Stimulated activated CD8-positive, alpha-beta memory T cell treated with anti-CD3 and anti-CD28 coated beads, Interleukin-2, amount 100 ng/mL, for 48 hours (primary cell): ENCODE data around the gene CDH9.

Source experiments
- DNase-seq, 2 donors: peaks; one replicate each; pipeline ENCODE4 v3.0.0-alpha.2; 2020; ENCODE audit warnings: low read depth in 2 of 2

CDH9 gene

DNA sequence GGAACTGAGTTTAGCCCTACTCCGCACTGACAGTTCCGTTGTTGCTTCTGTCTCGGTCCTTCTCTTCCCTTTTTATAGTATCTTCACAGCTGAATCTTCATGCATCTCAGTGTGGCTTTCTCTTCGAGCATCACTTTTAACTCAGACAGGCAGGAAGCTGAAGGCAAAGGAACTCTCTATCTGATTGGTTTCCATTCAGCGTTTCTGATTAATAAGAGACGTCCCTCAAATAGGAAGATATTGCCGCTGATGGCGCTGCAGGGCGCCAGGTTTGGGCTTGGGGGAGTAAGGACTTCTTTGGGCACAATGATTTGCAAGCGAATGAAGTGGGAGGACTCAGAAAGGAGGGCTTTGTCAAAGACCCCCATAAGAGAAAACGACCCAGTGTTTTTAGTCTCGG, at the start of gene CDH9:
Gene CDH9 (minus strand): TSS at position 111 of the 400 bp plus-strand sequence. CDS start 50,253 bp downstream, outside the sequence.
- DNase-seq, result no peak

GRCh38 chr5:27087747-27088146, 49.4 kb upstream of the CDH9 start:
- no peak for DNase-seq

DNA sequence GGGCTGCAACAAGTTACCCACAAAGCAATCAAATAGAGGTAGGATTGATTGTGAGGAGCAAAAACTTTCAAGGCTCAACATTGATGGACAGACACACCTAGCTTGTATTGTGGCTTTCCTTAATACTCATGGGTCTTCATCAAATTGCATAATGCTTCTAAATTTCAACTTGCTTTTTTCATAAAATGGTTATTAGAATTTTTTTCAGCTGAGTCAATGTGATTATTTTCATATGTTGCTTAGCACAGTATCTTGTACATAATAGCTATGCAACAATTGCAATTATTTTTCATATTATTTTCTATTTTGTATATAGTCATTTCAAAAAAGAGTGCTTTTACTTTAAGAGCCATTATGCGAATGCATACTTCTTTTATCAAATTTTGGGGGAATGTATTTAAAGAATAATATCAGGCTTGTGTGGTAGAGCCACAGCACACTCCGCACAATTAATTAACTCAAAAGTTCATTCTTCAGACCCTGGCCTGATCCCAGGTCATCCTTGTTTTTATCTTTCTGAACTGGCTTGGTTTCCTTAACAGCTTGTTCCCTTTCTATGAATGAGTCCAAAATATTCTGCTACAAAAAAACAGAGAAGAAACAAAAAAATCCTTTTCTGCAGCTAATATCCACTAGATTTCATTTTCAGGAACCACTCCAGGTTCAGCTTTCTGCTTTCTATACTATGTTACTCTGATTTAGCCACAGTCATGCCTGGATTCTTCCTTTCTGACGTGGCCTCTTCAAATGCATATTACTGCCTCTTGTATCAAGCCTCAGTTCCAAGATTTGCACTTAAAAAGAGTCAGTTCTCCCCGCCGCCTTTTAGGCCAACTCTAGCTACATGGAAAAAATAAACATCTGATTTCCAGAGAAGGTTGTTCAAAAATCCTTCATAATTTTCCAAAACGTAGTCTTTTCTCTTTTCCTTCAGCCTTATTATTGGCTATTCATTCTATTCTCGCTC, 45.3 kb upstream of the CDH9 start:
- DNase-seq, result no peak

GRCh38 chr5:27080147-27080546, 41.8 kb upstream of the CDH9 start:
- no peak for DNase-seq

DNA sequence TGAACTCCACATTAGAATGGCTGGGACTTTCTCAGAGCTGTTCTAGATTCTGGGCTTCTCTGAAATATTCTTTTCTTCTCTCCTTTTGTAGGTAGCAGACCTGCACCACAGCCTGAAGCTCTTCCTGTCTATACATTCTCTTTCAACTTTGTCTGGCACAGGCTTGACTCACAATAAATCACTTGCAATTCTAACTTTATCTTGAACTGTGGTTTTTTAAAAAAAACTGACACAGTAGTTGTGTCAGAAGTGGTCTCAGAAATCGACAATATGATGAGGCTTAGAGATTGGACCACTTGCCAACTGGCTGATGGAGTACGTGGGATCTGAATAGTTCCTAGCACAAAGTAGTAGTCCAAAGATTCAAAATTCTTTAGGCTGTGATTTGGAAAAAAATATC, 24.1 kb upstream of the CDH9 start:
- no peak for DNase-seq

DNA sequence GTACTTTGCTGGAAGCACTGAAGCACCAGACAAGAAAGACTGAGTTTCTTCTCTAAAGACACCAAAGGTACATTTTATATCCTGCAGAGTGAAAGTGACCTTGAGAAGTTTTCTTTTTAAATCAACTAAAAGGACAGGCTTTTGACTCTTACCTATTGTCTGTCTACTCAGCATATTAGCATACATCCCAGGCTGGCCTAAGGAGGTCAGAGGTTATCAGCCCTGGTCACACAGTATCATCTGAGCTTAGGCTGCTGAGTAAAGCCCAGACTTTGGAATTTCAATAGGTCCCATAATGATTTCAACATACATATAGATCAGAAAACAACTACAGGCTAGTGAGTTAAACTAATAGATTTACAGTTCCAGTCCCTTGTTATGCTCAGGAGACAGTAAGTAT, 10.1 kb upstream of the CDH9 start:
- no peak for DNase-seq

GRCh38 chr5:27041372-27041771, 3.0 kb upstream of the CDH9 start:
- no peak for DNase-seq

DNA sequence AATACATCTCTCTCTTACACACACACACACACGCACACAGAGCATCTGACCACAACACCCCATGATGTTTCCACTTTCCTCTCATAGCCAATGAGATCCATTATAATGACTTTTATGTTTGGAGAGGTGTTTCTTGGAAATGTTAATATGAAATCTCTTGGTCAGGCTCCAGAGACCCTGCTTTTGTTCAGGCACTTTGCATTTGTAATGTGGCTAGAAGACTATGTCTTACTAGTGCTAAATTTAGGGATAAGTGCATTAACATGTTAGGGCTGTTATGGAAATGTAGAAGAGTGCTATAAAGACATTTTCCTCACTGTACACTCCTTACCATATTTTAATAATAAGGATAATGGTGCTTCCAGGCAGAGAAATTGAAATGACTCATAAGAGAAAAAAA, 3.8 kb downstream of the CDH9 start:
- no peak for DNase-seq

- no peak for DNase-seq
Observed at GRCh38 chr5:27026801-27027200, 11.6 kb downstream of the CDH9 start.

- DNase-seq, result no peak
Observed at GRCh38 chr5:27026063-27026462, 12.3 kb downstream of the CDH9 start.

GRCh38 chr5:27021471-27021870, 16.9 kb downstream of the CDH9 start:
- DNase-seq, result no peak

- no peak for DNase-seq
Observed at GRCh38 chr5:27020973-27021372, 17.4 kb downstream of the CDH9 start.

GRCh38 chr5:27015758-27016157, 22.6 kb downstream of the CDH9 start:
- no peak for DNase-seq

GRCh38 chr5:27011274-27011673, 27.1 kb downstream of the CDH9 start:
- no peak for DNase-seq

DNA sequence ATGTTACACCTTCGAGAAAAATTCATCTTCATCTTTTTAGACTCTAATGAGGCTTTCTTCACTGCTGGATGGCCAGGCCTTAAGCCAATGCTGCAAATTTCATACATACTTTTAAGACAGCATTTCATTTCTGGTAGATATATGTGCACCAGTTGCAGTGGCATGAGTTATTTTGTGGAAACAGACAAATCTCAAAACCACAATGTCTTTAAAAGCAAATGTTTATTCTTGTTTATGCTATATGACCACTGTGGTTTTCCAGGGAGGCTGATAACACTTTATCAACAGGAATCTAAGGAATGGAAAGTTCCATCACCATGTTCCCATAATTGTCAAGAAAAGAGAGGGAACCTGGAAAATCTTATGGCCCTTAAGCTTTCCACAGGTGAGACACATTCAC, 27.7 kb downstream of the CDH9 start:
- no peak for DNase-seq

DNA sequence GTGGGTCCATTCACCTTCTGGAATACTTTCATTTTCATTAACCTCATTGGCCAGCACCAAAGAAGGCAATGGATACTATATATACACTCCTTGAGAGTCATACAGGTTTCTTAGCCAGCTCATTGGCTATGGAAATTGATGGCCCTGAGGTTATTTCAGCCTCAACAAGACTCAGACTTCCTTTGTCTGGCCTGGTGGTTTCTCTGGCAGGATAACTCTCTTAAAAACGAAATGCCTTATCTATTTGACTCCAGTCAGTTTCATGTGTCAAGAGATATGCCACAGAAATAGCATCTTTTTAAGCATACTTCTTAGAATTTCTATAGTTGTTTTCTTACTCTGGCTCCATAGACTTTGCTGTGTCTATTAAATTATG, 28.9 kb downstream of the CDH9 start:
- no peak for DNase-seq

- no peak for DNase-seq
Observed at GRCh38 chr5:27008604-27009539, 29.5 kb downstream of the CDH9 start.

GRCh38 chr5:27007121-27007520, 31.3 kb downstream of the CDH9 start:
- DNase-seq, result no peak

- DNase-seq, result no peak
Observed at GRCh38 chr5:26986985-26987384, 51.4 kb downstream of the CDH9 start.

GRCh38 chr5:26981750-26982149, 56.6 kb downstream of the CDH9 start:
- no peak for DNase-seq

DNA sequence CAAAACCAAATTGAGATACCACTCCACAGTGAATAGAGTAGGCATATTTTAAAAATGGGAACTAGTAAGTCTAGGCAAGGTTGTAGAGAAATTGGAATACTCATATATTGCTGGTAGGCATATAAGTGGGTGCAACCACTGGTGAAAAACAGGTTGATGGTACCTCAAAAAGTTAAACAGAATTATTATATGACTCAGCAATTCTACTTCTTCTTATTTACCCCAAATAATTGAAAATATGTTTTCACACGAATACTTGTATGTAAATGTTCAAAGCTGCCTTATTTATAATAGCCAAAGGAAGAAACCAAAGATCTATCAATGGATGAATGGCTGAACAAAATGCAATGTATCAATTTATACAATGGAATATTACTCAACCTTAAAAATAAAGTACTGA, 79.1 kb downstream of the CDH9 start:
- no peak for DNase-seq

GRCh38 chr5:26955161-26955560, 83.2 kb downstream of the CDH9 start:
- DNase-seq, result no peak

DNA sequence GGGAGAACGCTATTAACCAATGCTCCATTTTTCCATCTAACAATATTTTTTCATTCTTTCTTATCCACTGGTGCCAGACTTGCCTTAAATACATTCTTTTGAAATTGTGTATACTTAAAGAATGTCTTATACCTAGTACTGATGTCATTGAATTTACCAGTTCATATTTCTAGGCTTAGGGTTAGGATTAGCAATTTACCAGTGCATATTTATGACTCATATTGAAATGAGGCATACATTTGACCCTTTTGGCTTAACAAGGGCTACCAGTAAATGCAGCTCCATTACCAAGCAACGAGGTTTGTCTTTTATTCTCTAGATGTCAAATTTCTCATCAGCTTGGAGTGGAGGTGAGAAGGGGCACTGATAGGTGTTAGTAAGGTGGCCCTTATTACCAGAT, 89.5 kb downstream of the CDH9 start:
- no peak for DNase-seq
